IMR-90 (cell line): Measurements from ENCODE around the gene KIF16B. TPM values are rescaled to one million over a fixed set of nuclear protein-coding genes. Genes with fewer than 3 reads are reported as not detected.

ENCODE experiments used
- ATAC-seq: fragments of 200-7000 bp; cut with Tn5 transposase; 2 replicates; pipeline ENCODE4 v1.9.1; 2020; ENCODE audit warnings: low read depth, mild to moderate bottlenecking, moderate library complexity
- BruUV-seq: library from RNA; stranded (reverse); fragments of 400-500 nt; replicated peaks from 2 replicates; lab custom pipeline; 2021; lab: Mats Ljungman, UMichigan
- CTCF ChIA-PET: fragments of 300-600 bp; formaldehyde crosslinking; extraction: SDS; loops from one replicate; lab custom pipeline; 2021; ENCODE audit warnings: antibody characterized with exemption; lab: Yijun Ruan, JAX
- POLR2A ChIA-PET: fragments of 300-600 bp; sonication (Branson Sonifier 250); formaldehyde crosslinking; loops from one replicate; lab custom pipeline; 2022; ENCODE audit warnings: antibody characterized with exemption; ENCODE audit not compliant: unreplicated experiment; lab: Charles Lee
- DNase-seq: peaks from one replicate; pipeline ENCODE4 v3.0.0; 2013
- H2AFZ ChIP-seq: replicated peaks from 2 replicates; pipeline ENCODE3; 2013; ENCODE audit warnings: low read length, mild to moderate bottlenecking; ENCODE audit not compliant: poor library complexity
- H2AK5ac ChIP-seq: 2 replicates; pipeline ENCODE4 v1.6.1; 2013; ENCODE audit warnings: low read depth, low read length, inconsistent platforms
- H2AK9ac ChIP-seq: replicated peaks from 2 replicates; pipeline ENCODE3; 2013; ENCODE audit warnings: mild to moderate bottlenecking, low read depth, low read length, moderate library complexity; ENCODE audit not compliant: poor library complexity
- H2BK120ac ChIP-seq: 2 replicates; pipeline ENCODE4 v1.6.1; 2013; ENCODE audit warnings: low read depth, low read length, inconsistent platforms
- H2BK15ac ChIP-seq: 3 replicates; pipeline ENCODE4 v1.6.1; 2013; ENCODE audit warnings: low read depth, low read length, inconsistent platforms
- H2BK20ac ChIP-seq: 2 replicates; pipeline ENCODE4 v1.6.1; 2013; ENCODE audit warnings: low read depth, mild to moderate bottlenecking, inconsistent platforms, low read length, moderate library complexity
- H2BK5ac ChIP-seq: 2 replicates; pipeline ENCODE4 v1.6.1; 2013; ENCODE audit warnings: mild to moderate bottlenecking, low read depth, low read length, inconsistent platforms; ENCODE audit not compliant: poor library complexity, severe bottlenecking
- H3K14ac ChIP-seq: replicated peaks from 2 replicates; pipeline ENCODE4 v1.6.1; 2013; ENCODE audit warnings: low read depth, low read length, inconsistent platforms
- H3K18ac ChIP-seq: 2 replicates; pipeline ENCODE4 v1.6.1; 2013; ENCODE audit warnings: low read depth, low read length, control low read depth
- H3K23ac ChIP-seq: 2 replicates; pipeline ENCODE4 v1.6.1; 2013; ENCODE audit warnings: low read depth, low read length, inconsistent platforms
- H3K27ac ChIP-seq: 2 replicates; pipeline ENCODE4 v1.5.1; 2013; ENCODE audit warnings: mild to moderate bottlenecking, control low read depth, low read length; ENCODE audit not compliant: insufficient read depth
- H3K27me3 ChIP-seq: 2 replicates; pipeline ENCODE4 v1.6.1; 2013; ENCODE audit warnings: low read length; ENCODE audit not compliant: control insufficient read depth, insufficient read depth
- H3K36me3 ChIP-seq: 2 replicates; pipeline ENCODE4 v1.6.1; 2013; ENCODE audit warnings: low read length, mixed read lengths; ENCODE audit not compliant: control insufficient read depth, insufficient read depth
- H3K4ac ChIP-seq: 2 replicates; pipeline ENCODE4 v1.6.1; 2013; ENCODE audit warnings: low read depth, low read length, inconsistent platforms
- H3K4me1 ChIP-seq: 2 replicates; pipeline ENCODE4 v1.6.1; 2013; ENCODE audit warnings: low read length, mixed read lengths; ENCODE audit not compliant: control insufficient read depth, insufficient read depth
- H3K4me2 ChIP-seq: 2 replicates; pipeline ENCODE4 v1.6.1; 2013; ENCODE audit warnings: low read depth, mild to moderate bottlenecking, control low read depth, low read length, moderate library complexity
- H3K4me3 ChIP-seq: 2 replicates; pipeline ENCODE4 v1.5.1; 2013; ENCODE audit warnings: low read depth, mild to moderate bottlenecking, control low read depth, low read length, moderate library complexity; ENCODE audit not compliant: insufficient read depth
- H3K56ac ChIP-seq: 2 replicates; pipeline ENCODE4 v1.6.1; 2013; ENCODE audit warnings: low read length, inconsistent platforms; ENCODE audit not compliant: insufficient read depth; ENCODE audit errors: extremely low read depth
- H3K79me1 ChIP-seq, 2 experiments: 2 replicates each; pipeline ENCODE4 v1.6.1; 2013; ENCODE audit warnings: low read length in 2 of 2, inconsistent platforms in 1 of 2, low read depth in 1 of 2
- H3K9ac ChIP-seq: 2 replicates; pipeline ENCODE4 v1.6.1; 2013; ENCODE audit warnings: low read depth, low read length, control low read depth
- H3K9me1 ChIP-seq: 2 replicates; pipeline ENCODE4 v1.6.1; 2013; ENCODE audit warnings: low read length, inconsistent platforms; ENCODE audit not compliant: insufficient read depth
- H3K9me3 ChIP-seq: 2 replicates; pipeline ENCODE4 v1.6.1; 2013; ENCODE audit warnings: low read length; ENCODE audit not compliant: control insufficient read depth, insufficient read depth
- H4K20me1 ChIP-seq: 2 replicates; pipeline ENCODE4 v1.6.1; 2013; ENCODE audit warnings: low read length, inconsistent platforms; ENCODE audit not compliant: insufficient read depth
- H4K5ac ChIP-seq: 2 replicates; pipeline ENCODE4 v1.6.1; 2013; ENCODE audit warnings: mild to moderate bottlenecking, low read depth, low read length, control low read depth
- H4K8ac ChIP-seq, 2 experiments: 2 replicates each; pipeline ENCODE4 v1.6.1; 2013; ENCODE audit warnings: low read depth in 2 of 2, low read length in 2 of 2, control low read depth in 1 of 2, inconsistent platforms in 1 of 2
- H4K91ac ChIP-seq: 2 replicates; pipeline ENCODE4 v1.6.1; 2013; ENCODE audit warnings: low read depth, low read length, inconsistent platforms; ENCODE audit not compliant: insufficient read depth
- BHLHE40 ChIP-seq: fragments of 150-350 bp; IDR thresholded peaks from 2 replicates; pipeline ENCODE4 v1.6.1; 2016; ENCODE audit warnings: mild to moderate bottlenecking, low read depth, low read length
- CHD1 ChIP-seq: IDR thresholded peaks from 2 replicates; pipeline ENCODE4 v1.6.1; 2012; ENCODE audit warnings: low read depth, low read length, improper control_type of control experiment
- CTCF ChIP-seq: conservative IDR thresholded peaks from 2 replicates; pipeline ENCODE4 v1.5.1; 2012; ENCODE audit warnings: mild to moderate bottlenecking, low read depth, low read length, improper control_type of control experiment
- FOS ChIP-seq: fragments of 150-350 bp; IDR thresholded peaks from 2 replicates; pipeline ENCODE4 v1.6.1; 2016; ENCODE audit warnings: low read depth, low read length
- MAFK ChIP-seq: IDR thresholded peaks from 2 replicates; pipeline ENCODE4 v1.6.1; 2012; ENCODE audit warnings: low read depth, low read length, improper control_type of control experiment
- MAZ ChIP-seq: IDR thresholded peaks from 2 replicates; pipeline ENCODE4 v1.6.1; 2012; ENCODE audit warnings: low read depth, mild to moderate bottlenecking, low read length, improper control_type of control experiment, moderate library complexity, borderline replicate concordance
- MXI1 ChIP-seq: IDR thresholded peaks from 2 replicates; pipeline ENCODE4 v1.6.1; 2012; ENCODE audit warnings: low read depth, mild to moderate bottlenecking, low read length, moderate library complexity, borderline replicate concordance
- NFE2L2 ChIP-seq: fragments of 150-350 bp; IDR thresholded peaks from 2 replicates; pipeline ENCODE4 v1.6.1; 2016; ENCODE audit warnings: low read depth, mild to moderate bottlenecking, low read length
- POLR2A ChIP-seq: IDR thresholded peaks from 2 replicates; pipeline ENCODE4 v1.6.1; 2012; ENCODE audit warnings: mild to moderate bottlenecking, low read depth, low read length
- RAD21 ChIP-seq: IDR thresholded peaks from 2 replicates; pipeline ENCODE4 v1.6.1; 2012; ENCODE audit warnings: low read length, improper control_type of control experiment
- RCOR1 ChIP-seq: IDR thresholded peaks from 2 replicates; pipeline ENCODE4 v1.6.1; 2012; ENCODE audit warnings: mild to moderate bottlenecking, low read length, improper control_type of control experiment; ENCODE audit not compliant: insufficient replicate concordance
- RFX5 ChIP-seq: IDR thresholded peaks from 2 replicates; pipeline ENCODE4 v1.8.0; 2012; ENCODE audit warnings: low read depth, mild to moderate bottlenecking, low read length, moderate library complexity
- USF2 ChIP-seq: fragments of 150-350 bp; IDR thresholded peaks from 2 replicates; pipeline ENCODE4 v1.6.1; 2017; ENCODE audit warnings: mild to moderate bottlenecking, antibody characterized with exemption, low read length, low read depth
- WGBS, 2 experiments: methylation state at CpG; one replicate each; pipeline versions ENCODE4 v1.1.5 to v1.1.7; 2013; ENCODE audit warnings: missing lambda C conversion rate in 2 of 2; ENCODE audit not compliant: insufficient read length in 1 of 2; ENCODE audit errors: extremely low coverage in 2 of 2; 5-methylcytosine and 5-hydroxymethylcytosine counted together
- dilution Hi-C: fragments of 300-500 bp; cut with HindIII; formaldehyde crosslinking; loops from one replicate; pipeline ENCODE4 v1.14.3; 2018; ENCODE audit warnings: low sequenced_read_pairs; ENCODE audit not compliant: unreplicated experiment
- in situ Hi-C: fragments of 300-500 bp; cut with MboI; formaldehyde crosslinking; loops from 3 replicates; pipeline ENCODE4 v1.14.3; 2019; ENCODE audit warnings: low sequenced_read_pairs, inconsistent platforms, mixed read lengths
- intact Hi-C: fragments of 100-400 bp; cut with micrococcal nuclease; formaldehyde crosslinking; loops from 2 replicates; pipeline ENCODE4 v1.10.0; 2022
- polyA plus RNA-seq, 3 experiments: library from polyadenylated mRNA; depleted of rRNA; stranded (reverse); fragments of >200 nt; gene quantifications; 2 replicates each; pipeline ENCODE4 v1.2.3, GENCODE V29; 2012; ENCODE audit warnings: low replicate concordance in 1 of 3
- total RNA-seq: library from RNA; depleted of rRNA; stranded (reverse); fragments of >200 nt; gene quantifications from 2 replicates; pipeline ENCODE4 v1.2.3, GENCODE V29; 2012
- TF ChIP-seq, protein P1 (sequence below): fragments of 150-350 bp; IDR thresholded peaks from 2 replicates; pipeline ENCODE4 v1.6.1; 2016; ENCODE audit warnings: low read depth, mild to moderate bottlenecking, low read length, moderate library complexity, borderline replicate concordance

Gene KIF16B
- total and polyA plus RNA-seq, 2 of the 4 experiments (the other 2 are of a cell fraction) = 4.7 to 10.0 TPM

DNA sequence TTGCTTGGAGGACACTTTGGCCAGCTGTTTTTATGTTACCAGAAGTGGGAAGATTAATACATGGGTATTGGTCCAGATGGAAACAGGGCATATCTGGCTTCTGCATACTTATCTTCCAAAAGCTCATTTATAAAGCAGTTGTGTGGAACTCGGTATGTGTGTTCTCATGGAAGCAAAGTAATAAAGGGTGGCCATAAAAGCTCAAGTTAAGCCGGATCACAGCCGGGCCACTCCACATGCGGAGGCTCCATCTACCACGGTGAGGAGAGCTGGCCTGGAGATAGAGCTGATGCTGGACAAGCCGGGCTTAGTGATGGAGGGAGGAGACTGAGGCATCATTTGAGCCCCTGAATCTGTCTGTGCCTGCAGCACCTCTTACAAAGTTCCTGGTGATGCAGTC lies 38.6 kb upstream of the KIF16B start:
- in situ Hi-C loops = no loop called here
- intact Hi-C loops = no loop called here
- dilution Hi-C loops = no loop called here
- Histone ChIP-seq H2BK20ac (no peak overlapping the region), H2AK5ac (no peak overlapping the region), H3K4me1 (peaks cover 10% of the 10 kb centered on the region; the same call in 1 of the 2 replicates), H3K4me2 (no peak overlapping the region), H3K27me3 (peaks cover 5% of the 10 kb centered on the region), H3K4ac (no peak overlapping the region), H3K9me3 (no peaks in the 10 kb centered on the region), H2BK5ac (no peak overlapping the region), H4K5ac (no peak overlapping the region), H3K18ac (no peak overlapping the region), H2BK15ac (no peak overlapping the region), H3K23ac (no peak overlapping the region), H4K8ac (no peak overlapping the region), H2AFZ (no peak overlapping the region), H3K56ac (no peak overlapping the region), H4K20me1 (no peaks in the 10 kb centered on the region), H2AK9ac (no peak overlapping the region), H3K79me1 (no peaks in the 10 kb centered on the region), H4K91ac (no peak overlapping the region), H3K4me3 (no peak overlapping the region), H3K14ac (no peak overlapping the region), H3K27ac (no peak overlapping the region), H3K9ac (no peak overlapping the region), H3K36me3 (no peaks in the 10 kb centered on the region), H2BK120ac (no peak overlapping the region), H3K9me1 (no peaks in the 10 kb centered on the region)
- CTCF ChIA-PET = no interaction called here
- TF ChIP-seq, protein P1, sequence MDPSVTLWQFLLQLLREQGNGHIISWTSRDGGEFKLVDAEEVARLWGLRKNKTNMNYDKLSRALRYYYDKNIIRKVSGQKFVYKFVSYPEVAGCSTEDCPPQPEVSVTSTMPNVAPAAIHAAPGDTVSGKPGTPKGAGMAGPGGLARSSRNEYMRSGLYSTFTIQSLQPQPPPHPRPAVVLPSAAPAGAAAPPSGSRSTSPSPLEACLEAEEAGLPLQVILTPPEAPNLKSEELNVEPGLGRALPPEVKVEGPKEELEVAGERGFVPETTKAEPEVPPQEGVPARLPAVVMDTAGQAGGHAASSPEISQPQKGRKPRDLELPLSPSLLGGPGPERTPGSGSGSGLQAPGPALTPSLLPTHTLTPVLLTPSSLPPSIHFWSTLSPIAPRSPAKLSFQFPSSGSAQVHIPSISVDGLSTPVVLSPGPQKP = no peak
- TF ChIP-seq POLR2A (no peak), NFE2L2 (no peak), RCOR1 (no peak), USF2 (no peak), CTCF (no peak), MAZ (no peak), RAD21 (no peak), MAFK (no peak), FOS (no peak), CHD1 (no peak), MXI1 (no peak), BHLHE40 (no peak), RFX5 (no peak)
- no peak for DNase-seq
- POLR2A ChIA-PET = interaction anchor here (0.6 kb wide), 1 partner anchor 10 kb away, joined by 3 read pairs; no protein-coding TSS in a partner anchor
- BruUV-seq = no TSS peak
- WGBS, 2 experiments = 100% methylated on average over 1 of the region's 6 CpGs; no CpG with 5 or more reads in 1 of the 2 experiments
- ATAC-seq = no peak
